ENCODE results near the gene C4BPB. TPM values are rescaled to one million over a fixed set of nuclear protein-coding genes. Genes with fewer than 3 reads are reported as not detected.
A peak's percentile ranks its signal among the peaks of the same experiment; 100 is the strongest.

Gene C4BPB
- total RNA-seq, 1 donor from 2014 or later, result 6.6 TPM

- Mint-ChIP-seq H3K4me1 (ENCODE audit: unreplicated experiment) (peaks cover 19% of the 10 kb centered on the region), H3K36me3 (ENCODE audit: low read depth, unreplicated experiment) (peaks cover 3% of the 10 kb centered on the region), H3K27me3 (ENCODE audit: unreplicated experiment) (peaks cover 6% of the 10 kb centered on the region), H3K4me3 (ENCODE audit: unreplicated experiment) (no peak overlapping the region), H3K9me3 (ENCODE audit: unreplicated experiment) (no peaks in the 10 kb centered on the region), H3K27ac (ENCODE audit: unreplicated experiment) (no peak overlapping the region)
- no peak for DNase-seq (ENCODE audit: low spot score)
- TF ChIP-seq CTCF (IDR thresholded peaks at IDR 0.05; ENCODE audit: unreplicated experiment), result no peak
Observed at GRCh38 chr1:207047505-207047904, 41.2 kb upstream of the C4BPB start.

- H3K27me3 Mint-ChIP-seq (ENCODE audit: unreplicated experiment), result peaks cover 6% of the 10 kb centered on the region
- H3K27ac Mint-ChIP-seq (ENCODE audit: unreplicated experiment), result no peak overlapping the region
- H3K36me3 Mint-ChIP-seq (ENCODE audit: low read depth, unreplicated experiment), result peaks cover 3% of the 10 kb centered on the region
- H3K4me3 Mint-ChIP-seq (ENCODE audit: unreplicated experiment), result no peak overlapping the region
- H3K4me1 Mint-ChIP-seq (ENCODE audit: unreplicated experiment), result peaks cover 21% of the 10 kb centered on the region
- no peaks in the 10 kb centered on the region for H3K9me3 Mint-ChIP-seq (ENCODE audit: unreplicated experiment)
- TF ChIP-seq CTCF (IDR thresholded peaks at IDR 0.05; ENCODE audit: unreplicated experiment), result no peak
- DNase-seq (ENCODE audit: low spot score), result no peak
Observed at GRCh38 chr1:207048041-207048440, 40.6 kb upstream of the C4BPB start.

GRCh38 chr1:207049054-207049453 is 39.6 kb upstream of the C4BPB start:
- Mint-ChIP-seq H3K4me1 (ENCODE audit: unreplicated experiment) (peaks cover 22% of the 10 kb centered on the region), H3K9me3 (ENCODE audit: unreplicated experiment) (no peaks in the 10 kb centered on the region), H3K27ac (ENCODE audit: unreplicated experiment) (no peak overlapping the region), H3K4me3 (ENCODE audit: unreplicated experiment) (no peak overlapping the region), H3K36me3 (ENCODE audit: low read depth, unreplicated experiment) (peaks cover 3% of the 10 kb centered on the region), H3K27me3 (ENCODE audit: unreplicated experiment) (peaks cover 8% of the 10 kb centered on the region)
- DNase-seq (ENCODE audit: low spot score), result no peak
- TF ChIP-seq CTCF (IDR thresholded peaks at IDR 0.05; ENCODE audit: unreplicated experiment), result no peak

GRCh38 chr1:207049514-207049913 is 39.1 kb upstream of the C4BPB start:
- H3K4me1 Mint-ChIP-seq (ENCODE audit: unreplicated experiment), result peaks cover 22% of the 10 kb centered on the region
- H3K27ac Mint-ChIP-seq (ENCODE audit: unreplicated experiment), result no peak overlapping the region

GRCh38 chr1:207049974-207050391 is 38.7 kb upstream of the C4BPB start:
- peak overlapping the region; percentile 96 for H3K27ac Mint-ChIP-seq (ENCODE audit: unreplicated experiment)
- H3K27me3 Mint-ChIP-seq (ENCODE audit: unreplicated experiment), result peaks cover 8% of the 10 kb centered on the region
- DNase-seq (ENCODE audit: low spot score), result no peak
- H3K4me1 Mint-ChIP-seq (ENCODE audit: unreplicated experiment), result peaks cover 22% of the 10 kb centered on the region
- H3K36me3 Mint-ChIP-seq (ENCODE audit: low read depth, unreplicated experiment), result peaks cover 3% of the 10 kb centered on the region
- H3K9me3 Mint-ChIP-seq (ENCODE audit: unreplicated experiment), result no peaks in the 10 kb centered on the region
- peak overlapping the region; percentile 100 for H3K4me3 Mint-ChIP-seq (ENCODE audit: unreplicated experiment)
- peak; percentile 80 for TF ChIP-seq CTCF (IDR thresholded peaks at IDR 0.05; ENCODE audit: unreplicated experiment)

More at GRCh38 chr1:207049514-207049913, 39.1 kb upstream of the C4BPB start:
- no peak for TF ChIP-seq CTCF (IDR thresholded peaks at IDR 0.05; ENCODE audit: unreplicated experiment)
- Mint-ChIP-seq H3K4me3 (ENCODE audit: unreplicated experiment) (peak overlapping the region; percentile 100), H3K27me3 (ENCODE audit: unreplicated experiment) (peaks cover 8% of the 10 kb centered on the region), H3K36me3 (ENCODE audit: low read depth, unreplicated experiment) (peaks cover 3% of the 10 kb centered on the region), H3K9me3 (ENCODE audit: unreplicated experiment) (no peaks in the 10 kb centered on the region)
- no peak for DNase-seq (ENCODE audit: low spot score)
